B cell (primary cell): Measurements from ENCODE around the gene DLG2. TPM values are rescaled to one million over a fixed set of nuclear protein-coding genes. Genes with fewer than 3 reads are reported as not detected.

Source experiments
- ATAC-seq: fragments of 200-7000 bp; cut with Tn5 transposase; one replicate; pipeline ENCODE4 v1.10.0; 2021; ENCODE audit warnings: low read depth, mild to moderate bottlenecking, moderate number of reproducible peaks, moderate library complexity
- CTCF ChIA-PET: fragments of 350-600 bp; sonication (Branson Sonifier 250); formaldehyde crosslinking; loops from one replicate; lab custom pipeline; 2021; ENCODE audit warnings: antibody characterized with exemption, inconsistent platforms; lab: Charles Lee
- POLR2A ChIA-PET: fragments of 350-600 bp; sonication (Branson Sonifier 250); formaldehyde crosslinking; loops from one replicate; lab custom pipeline; 2021; ENCODE audit warnings: antibody characterized with exemption; lab: Charles Lee
- DNase-seq: peaks from one replicate; pipeline ENCODE4 v3.0.0; 2013
- H2AFZ ChIP-seq: 2 replicates; pipeline ENCODE4 v1.6.1; 2012; ENCODE audit warnings: mild to moderate bottlenecking, low read depth, low read length; ENCODE audit not compliant: insufficient read depth, poor library complexity, severe bottlenecking
- H3K27ac ChIP-seq, 2 donors: 1 replicate in 1 of 2; 2 replicates in 1 of 2; pipeline ENCODE4 v1.5.1; 2012 to 2013; ENCODE audit warnings: low read length in 2 of 2, mild to moderate bottlenecking in 2 of 2, moderate library complexity in 1 of 2
- H3K27me3 ChIP-seq, 4 experiments: fragments of 200-600 bp in 1 of 4; sonication (generic) in 1 of 4; replicated peaks in 1 of 4; 1 replicate in 2 of 4; 2 replicates in 2 of 4; pipeline versions ENCODE4 v1.6.1 to v1.7.0; 2013 to 2016; ENCODE audit warnings: low read length in 3 of 4, mild to moderate bottlenecking in 2 of 4, mixed read lengths in 1 of 4, moderate library complexity in 1 of 4; ENCODE audit not compliant: insufficient read depth in 4 of 4, control insufficient read depth in 3 of 4; ENCODE audit errors: control extremely low read depth in 1 of 4
- H3K36me3 ChIP-seq, 2 experiments: replicated peaks in 1 of 2; 1 replicate in 1 of 2; 2 replicates in 1 of 2; pipeline versions ENCODE4 v1.6.1 to v1.7.1; 2013; ENCODE audit warnings: low read length in 1 of 2; ENCODE audit not compliant: insufficient read depth in 2 of 2, control insufficient read depth in 1 of 2; ENCODE audit errors: control extremely low read depth in 1 of 2, extremely low read depth in 1 of 2
- H3K4me1 ChIP-seq, 2 donors: fragments of 200-600 bp in 1 of 2; sonication (generic) in 1 of 2; 1 replicate in 1 of 2; 2 replicates in 1 of 2; pipeline versions ENCODE4 v1.5.1 to v1.6.1; 2013 to 2017; ENCODE audit warnings: low read length in 2 of 2; ENCODE audit not compliant: control insufficient read depth in 2 of 2, insufficient read depth in 2 of 2
- H3K4me2 ChIP-seq: replicated peaks from 2 replicates; pipeline ENCODE3; 2012; ENCODE audit warnings: mild to moderate bottlenecking, low read depth, low read length; ENCODE audit not compliant: poor library complexity, severe bottlenecking
- H3K4me3 ChIP-seq, 5 experiments: fragments of 200-600 bp in 1 of 5; sonication (generic) in 1 of 5; 1 replicate in 3 of 5; 2 replicates in 2 of 5; pipeline versions ENCODE4 v1.5.1 to v1.7.0; 2011 to 2016; ENCODE audit warnings: low read length in 4 of 5, mild to moderate bottlenecking in 4 of 5, low read depth in 2 of 5, control low read depth in 1 of 5, moderate library complexity in 1 of 5; ENCODE audit not compliant: insufficient read depth in 1 of 5; ENCODE audit errors: control extremely low read depth in 1 of 5, extremely low read depth in 1 of 5
- H3K79me2 ChIP-seq: fragments of 200-600 bp; sonication (generic); one replicate; pipeline ENCODE4 v1.6.0; 2016; ENCODE audit warnings: low read length; ENCODE audit not compliant: control insufficient read depth, insufficient read depth
- H3K9ac ChIP-seq: fragments of 200-600 bp; sonication (generic); 2 replicates; pipeline ENCODE4 v1.6.1; 2017; ENCODE audit warnings: mild to moderate bottlenecking, low read length, moderate library complexity
- H3K9me3 ChIP-seq, 3 donors: one replicate each; pipeline versions ENCODE4 v1.6.1 to v1.7.1; 2013; ENCODE audit warnings: low read length in 2 of 3; ENCODE audit not compliant: control insufficient read depth in 2 of 3, insufficient read depth in 1 of 3; ENCODE audit errors: control extremely low read depth in 1 of 3
- H4K20me1 ChIP-seq: 2 replicates; pipeline ENCODE4 v1.6.0; 2012; ENCODE audit warnings: mild to moderate bottlenecking, low read length; ENCODE audit not compliant: insufficient read depth, control insufficient read depth, poor library complexity, severe bottlenecking
- H3K27ac Mint-ChIP-seq: one replicate; pipeline ENCODE4 v1.8.0; 2021; ENCODE audit warnings: mixed read lengths
- H3K27me3 Mint-ChIP-seq: one replicate; pipeline ENCODE4 v1.8.0; 2021; ENCODE audit warnings: mixed read lengths
- H3K4me1 Mint-ChIP-seq: one replicate; pipeline ENCODE4 v1.8.0; 2021; ENCODE audit warnings: mixed read lengths
- H3K4me3 Mint-ChIP-seq: one replicate; pipeline ENCODE4 v1.8.0; 2021; ENCODE audit warnings: mixed read lengths
- H3K9me3 Mint-ChIP-seq: one replicate; pipeline ENCODE4 v1.8.0; 2022; ENCODE audit warnings: mixed read lengths; ENCODE audit not compliant: insufficient read depth
- EZH2 ChIP-seq: IDR thresholded peaks from 2 replicates; pipeline ENCODE4 v1.6.1; 2012; ENCODE audit warnings: borderline replicate concordance, low read depth, mild to moderate bottlenecking, moderate library complexity, low read length; ENCODE audit not compliant: insufficient read depth, poor library complexity, severe bottlenecking
- WGBS: methylation state at CpG from one replicate; pipeline ENCODE4 v1.1.5; 2013; ENCODE audit warnings: missing lambda C conversion rate; ENCODE audit not compliant: insufficient coverage; 5-methylcytosine and 5-hydroxymethylcytosine counted together
- intact Hi-C: fragments of 100-400 bp; cut with micrococcal nuclease; formaldehyde crosslinking; loops from one replicate; pipeline ENCODE4 v1.10.0; 2022
- polyA plus RNA-seq: library from polyadenylated mRNA; depleted of rRNA; stranded (reverse); fragments of >200 nt; gene quantifications from 2 replicates; pipeline ENCODE4 v1.2.3, GENCODE V29; 2012
- total RNA-seq, 2 donors: library from RNA; stranded (reverse); fragments of 120-200 nt in 1 of 2; gene quantifications; 1 replicate in 1 of 2; 2 replicates in 1 of 2; pipeline versions ENCODE4 v1.2.3 to v1.2.4, GENCODE V29; 2013 to 2022
- TF ChIP-seq, protein P1 (sequence below): fragments of 200-600 bp; IDR thresholded peaks from one replicate; pipeline ENCODE4 v1.8.0; 2022; ENCODE audit warnings: antibody characterized with exemption, mild to moderate bottlenecking

Gene DLG2
- total and polyA plus RNA-seq, 2 donors (not counting 1 experiment from before 2014, with no cell fraction given), result 0.54 to 5.4 TPM

DNA sequence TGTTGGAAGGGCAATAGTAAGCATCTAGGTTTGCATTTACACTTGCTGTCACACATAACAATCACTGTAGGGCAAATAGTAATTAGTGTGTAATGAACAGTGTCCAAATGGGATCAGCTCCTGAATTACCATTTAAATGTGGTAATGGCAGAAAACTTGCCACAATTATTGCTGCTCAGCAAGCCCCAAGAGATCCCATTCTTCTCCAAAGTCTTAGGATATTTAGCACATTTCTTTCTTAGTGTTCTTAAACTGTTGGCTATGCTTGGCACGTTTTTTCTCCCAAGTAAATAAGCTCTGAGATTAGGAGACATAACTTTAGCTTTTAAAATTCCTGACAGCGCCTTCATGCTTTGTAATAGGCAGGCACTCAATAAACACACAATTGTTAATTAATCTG is 1037.0 kb downstream of the DLG2 start:
- Histone ChIP-seq H3K9ac (no peak overlapping the region), H3K27me3 (no peaks in the 10 kb centered on the region), H3K27ac (no peak overlapping the region), H3K4me2 (no peak overlapping the region), H3K79me2 (no peaks in the 10 kb centered on the region), H4K20me1 (no peaks in the 10 kb centered on the region), H3K4me3 (no peak overlapping the region), H3K9me3 (no peaks in the 10 kb centered on the region), H3K36me3 (no peaks in the 10 kb centered on the region), H2AFZ (no peak overlapping the region), H3K4me1 (no peaks in the 10 kb centered on the region)
- no CpG with 5 or more reads among the region's 2 CpGs for WGBS
- ChIA-PET CTCF (no interaction called here), POLR2A (no interaction called here)
- DNase-seq (no peak), ATAC-seq (no peak)
- Mint-ChIP-seq H3K27me3 (peaks cover 8% of the 10 kb centered on the region), H3K27ac (no peak overlapping the region), H3K4me3 (no peak overlapping the region), H3K9me3 (peaks cover 3% of the 10 kb centered on the region), H3K4me1 (no peaks in the 10 kb centered on the region)
- TF ChIP-seq, protein P1, sequence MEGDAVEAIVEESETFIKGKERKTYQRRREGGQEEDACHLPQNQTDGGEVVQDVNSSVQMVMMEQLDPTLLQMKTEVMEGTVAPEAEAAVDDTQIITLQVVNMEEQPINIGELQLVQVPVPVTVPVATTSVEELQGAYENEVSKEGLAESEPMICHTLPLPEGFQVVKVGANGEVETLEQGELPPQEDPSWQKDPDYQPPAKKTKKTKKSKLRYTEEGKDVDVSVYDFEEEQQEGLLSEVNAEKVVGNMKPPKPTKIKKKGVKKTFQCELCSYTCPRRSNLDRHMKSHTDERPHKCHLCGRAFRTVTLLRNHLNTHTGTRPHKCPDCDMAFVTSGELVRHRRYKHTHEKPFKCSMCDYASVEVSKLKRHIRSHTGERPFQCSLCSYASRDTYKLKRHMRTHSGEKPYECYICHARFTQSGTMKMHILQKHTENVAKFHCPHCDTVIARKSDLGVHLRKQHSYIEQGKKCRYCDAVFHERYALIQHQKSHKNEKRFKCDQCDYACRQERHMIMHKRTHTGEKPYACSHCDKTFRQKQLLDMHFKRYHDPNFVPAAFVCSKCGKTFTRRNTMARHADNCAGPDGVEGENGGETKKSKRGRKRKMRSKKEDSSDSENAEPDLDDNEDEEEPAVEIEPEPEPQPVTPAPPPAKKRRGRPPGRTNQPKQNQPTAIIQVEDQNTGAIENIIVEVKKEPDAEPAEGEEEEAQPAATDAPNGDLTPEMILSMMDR, result no peak
- no peak for TF ChIP-seq EZH2
- intact Hi-C loops, result no loop called here

DNA sequence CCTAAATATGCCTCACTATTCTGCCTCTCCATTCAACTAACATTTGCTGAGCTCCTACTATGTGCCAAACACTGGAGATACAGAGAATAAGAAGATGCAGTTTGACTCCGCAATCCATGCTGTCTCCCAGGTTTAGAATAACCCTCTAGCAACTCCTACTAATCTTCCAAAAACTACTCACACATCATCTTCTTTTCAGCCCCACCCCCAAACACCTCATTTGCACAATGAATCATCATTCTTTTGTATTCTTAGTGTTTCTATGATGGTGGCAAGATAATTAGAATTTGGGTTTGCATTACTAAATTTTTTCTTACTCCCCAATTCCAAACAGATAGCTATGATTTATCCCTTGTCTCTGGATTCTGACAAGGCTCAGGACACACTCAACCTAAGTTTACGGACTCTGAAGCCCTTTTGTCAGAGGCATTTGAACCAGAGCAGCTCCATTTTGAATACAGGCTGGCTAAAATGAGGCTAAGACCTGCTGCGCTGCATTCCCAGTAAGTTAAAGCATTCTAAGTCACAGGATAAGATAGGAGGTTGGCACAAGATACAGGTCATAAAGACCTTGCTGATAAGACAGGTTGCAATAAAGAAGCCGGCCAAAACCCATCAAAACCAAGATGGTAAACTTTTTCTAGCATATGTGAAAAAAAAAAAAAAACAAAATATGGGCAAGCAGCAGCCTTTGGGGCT is 1038.9 kb downstream of the DLG2 start:
- DNase-seq (no peak), ATAC-seq (no peak)
- Mint-ChIP-seq H3K9me3 (peaks cover 3% of the 10 kb centered on the region), H3K4me3 (no peak overlapping the region), H3K27ac (no peak overlapping the region), H3K27me3 (peaks cover 8% of the 10 kb centered on the region), H3K4me1 (no peaks in the 10 kb centered on the region)
- Histone ChIP-seq H3K27ac (no peak overlapping the region), H4K20me1 (no peaks in the 10 kb centered on the region), H3K27me3 (no peaks in the 10 kb centered on the region), H3K4me1 (no peaks in the 10 kb centered on the region), H3K4me3 (no peak overlapping the region), H3K79me2 (no peaks in the 10 kb centered on the region), H3K9ac (no peak overlapping the region), H2AFZ (no peak overlapping the region), H3K9me3 (no peaks in the 10 kb centered on the region), H3K36me3 (no peaks in the 10 kb centered on the region), H3K4me2 (no peak overlapping the region)
- TF ChIP-seq EZH2, result no peak
- TF ChIP-seq, protein P1, result no peak
- ChIA-PET POLR2A (no interaction called here), CTCF (no interaction called here)
- intact Hi-C loops, result no loop called here
- whole genome bisulfite sequencing, result 92% methylated on average over 2 of the region's 4 CpGs
